Neural cell (in vitro differentiated cells): Measurements from ENCODE around the gene PGRMC1. TPM values are rescaled to one million over a fixed set of nuclear protein-coding genes. Genes with fewer than 3 reads are reported as not detected.
"Not testable (repeated sequence)": the region's sequence is repeated elsewhere in the genome, so short reads cannot be mapped to it uniquely, and the experiment has no call there.

Experiments used
- H2AFZ ChIP-seq: fragments of 200-600, 300-800 bp; sonication (generic), shearing (Covaris generic); 2 replicates; pipeline ENCODE4 v1.6.0; 2014; ENCODE audit warnings: low read depth, mild to moderate bottlenecking, antibody characterized with exemption, low read length, moderate library complexity
- H3F3A ChIP-seq: fragments of 200-600 bp; shearing (Covaris generic); 2 replicates; pipeline ENCODE4 v1.6.1; 2016; ENCODE audit warnings: mild to moderate bottlenecking, moderate library complexity, mixed read lengths, antibody characterized with exemption, low read length; ENCODE audit not compliant: insufficient read depth, poor library complexity, severe bottlenecking
- H3K27ac ChIP-seq: fragments of 200-600, 300-800 bp; sonication (generic), shearing (Covaris generic); 2 replicates; pipeline ENCODE4 v1.5.1; 2014; ENCODE audit warnings: mild to moderate bottlenecking, low read length, moderate library complexity
- H3K27me3 ChIP-seq: fragments of 300-800, 200-600 bp; sonication (generic), shearing (Covaris generic); 2 replicates; pipeline ENCODE4 v1.6.0; 2014; ENCODE audit warnings: mild to moderate bottlenecking, low read depth, low read length, moderate library complexity; ENCODE audit not compliant: insufficient read depth
- H3K36me3 ChIP-seq: fragments of 300-800, 200-600 bp; sonication (generic), shearing (Covaris generic); 2 replicates; pipeline ENCODE4 v1.5.1; 2014; ENCODE audit warnings: mild to moderate bottlenecking, antibody characterized with exemption, low read length, moderate library complexity; ENCODE audit not compliant: insufficient read depth
- H3K4me2 ChIP-seq: fragments of 300-800, 200-600 bp; sonication (generic), shearing (Covaris generic); 2 replicates; pipeline ENCODE4 v1.6.0; 2014; ENCODE audit warnings: mild to moderate bottlenecking, low read length
- H3K4me3 ChIP-seq: fragments of 300-800, 200-600 bp; sonication (generic), shearing (Covaris generic); 2 replicates; pipeline ENCODE4 v1.5.1; 2014; ENCODE audit warnings: mild to moderate bottlenecking, low read length, moderate library complexity
- H3K79me2 ChIP-seq: fragments of 200-600 bp; shearing (Covaris generic); replicated peaks from 2 replicates; pipeline ENCODE4 v1.6.0; 2014; ENCODE audit warnings: mild to moderate bottlenecking, low read length, moderate library complexity; ENCODE audit not compliant: insufficient read depth
- H3K9ac ChIP-seq: fragments of 300-800, 200-600 bp; sonication (generic), shearing (Covaris generic); 2 replicates; pipeline ENCODE4 v1.6.1; 2016; ENCODE audit warnings: mild to moderate bottlenecking, low read length, mixed read lengths
- H3K9me2 ChIP-seq: fragments of 200-600 bp; shearing (Covaris generic); 2 replicates; pipeline ENCODE4 v1.6.1; 2016; ENCODE audit warnings: mild to moderate bottlenecking, low read length, mixed read lengths; ENCODE audit not compliant: insufficient read depth
- H3K9me3 ChIP-seq: fragments of 200-600, 300-800 bp; sonication (generic), shearing (Covaris generic); 2 replicates; pipeline ENCODE4 v1.6.1; 2016; ENCODE audit warnings: mild to moderate bottlenecking, mixed run types, low read length, moderate library complexity, mixed read lengths
- H4K20me1 ChIP-seq: fragments of 200-600 bp; shearing (Covaris generic); 2 replicates; pipeline ENCODE4 v1.6.1; 2016; ENCODE audit warnings: mild to moderate bottlenecking, mixed run types; ENCODE audit not compliant: insufficient read depth
- EP300 ChIP-seq: fragments of 450-650 bp; conservative IDR thresholded peaks from 2 replicates; pipeline ENCODE4 v1.6.1; 2014; ENCODE audit warnings: antibody characterized with exemption, mild to moderate bottlenecking, moderate library complexity; ENCODE audit not compliant: poor library complexity, severe bottlenecking
- EZH2 ChIP-seq: fragments of 200-600, 300-800 bp; shearing (Covaris generic), sonication (generic); IDR thresholded peaks from 2 replicates; pipeline ENCODE4 v1.6.1; 2014; ENCODE audit warnings: antibody characterized with exemption, low read length, borderline replicate concordance, mild to moderate bottlenecking; ENCODE audit not compliant: insufficient read depth, poor library complexity, severe bottlenecking
- RAD21 ChIP-seq: fragments of 450-650 bp; conservative IDR thresholded peaks from 2 replicates; pipeline ENCODE4 v1.6.1; 2014; ENCODE audit warnings: antibody characterized with exemption, mild to moderate bottlenecking, moderate library complexity
- SMC3 ChIP-seq: fragments of 450-650 bp; conservative IDR thresholded peaks from 2 replicates; pipeline ENCODE4 v1.6.1; 2014; ENCODE audit warnings: antibody characterized with exemption, mild to moderate bottlenecking, moderate library complexity; ENCODE audit not compliant: poor library complexity
- polyA plus RNA-seq: library from polyadenylated mRNA; depleted of rRNA; stranded (reverse); fragments of >200 nt; gene quantifications from 2 replicates; pipeline ENCODE4 v1.2.3, GENCODE V29; 2014
- TF ChIP-seq, protein P1 (sequence below): IDR thresholded peaks from 2 replicates; pipeline ENCODE4 v1.6.1; 2012; ENCODE audit warnings: borderline replicate concordance
- TF ChIP-seq, protein P2 (sequence below): fragments of 450-650 bp; IDR thresholded peaks from 2 replicates; pipeline ENCODE4 v1.5.1; 2014; ENCODE audit warnings: antibody characterized with exemption, mild to moderate bottlenecking, moderate library complexity; ENCODE audit not compliant: poor library complexity, severe bottlenecking

PGRMC1 gene
- polyA plus RNA-seq, 1 donor from 2014 or later, result 672 TPM

DNA sequence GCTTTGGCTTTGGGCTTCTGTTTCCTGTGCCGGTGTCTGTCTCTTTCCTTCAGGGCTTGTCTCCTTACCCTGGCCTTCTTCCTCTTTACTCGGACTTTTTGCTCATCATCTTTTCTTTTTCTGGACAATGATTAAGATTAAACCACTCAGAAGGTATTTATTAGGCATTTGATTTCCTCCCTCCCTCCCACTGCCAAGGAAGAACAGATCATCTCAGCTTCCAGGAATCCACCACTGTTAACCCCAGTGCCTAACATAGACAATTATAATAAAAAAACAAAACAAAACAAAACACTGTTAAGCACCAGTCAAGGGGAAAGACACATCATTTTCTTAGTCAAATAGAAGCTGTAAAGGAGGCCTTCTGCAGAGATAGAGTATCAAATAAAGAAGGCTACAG lies 16.6 kb downstream of the PGRMC1 start:
- Histone ChIP-seq H3K9me2 (no peaks in the 10 kb centered on the region), H3K9ac (no peak overlapping the region), H3K4me2 (no peak overlapping the region), H3K27ac (no peak overlapping the region), H2AFZ (no peak overlapping the region), H3K36me3 (no peaks in the 10 kb centered on the region), H3K27me3 (no peaks in the 10 kb centered on the region), H3K79me2 (no peaks in the 10 kb centered on the region), H3F3A (no peaks in the 10 kb centered on the region), H3K9me3 (no peaks in the 10 kb centered on the region), H4K20me1 (no peaks in the 10 kb centered on the region), H3K4me3 (no peak overlapping the region)
- TF ChIP-seq EZH2, result no peak
- TF ChIP-seq EP300, result no peak
- TF ChIP-seq RAD21, result no peak
- TF ChIP-seq, protein P1, sequence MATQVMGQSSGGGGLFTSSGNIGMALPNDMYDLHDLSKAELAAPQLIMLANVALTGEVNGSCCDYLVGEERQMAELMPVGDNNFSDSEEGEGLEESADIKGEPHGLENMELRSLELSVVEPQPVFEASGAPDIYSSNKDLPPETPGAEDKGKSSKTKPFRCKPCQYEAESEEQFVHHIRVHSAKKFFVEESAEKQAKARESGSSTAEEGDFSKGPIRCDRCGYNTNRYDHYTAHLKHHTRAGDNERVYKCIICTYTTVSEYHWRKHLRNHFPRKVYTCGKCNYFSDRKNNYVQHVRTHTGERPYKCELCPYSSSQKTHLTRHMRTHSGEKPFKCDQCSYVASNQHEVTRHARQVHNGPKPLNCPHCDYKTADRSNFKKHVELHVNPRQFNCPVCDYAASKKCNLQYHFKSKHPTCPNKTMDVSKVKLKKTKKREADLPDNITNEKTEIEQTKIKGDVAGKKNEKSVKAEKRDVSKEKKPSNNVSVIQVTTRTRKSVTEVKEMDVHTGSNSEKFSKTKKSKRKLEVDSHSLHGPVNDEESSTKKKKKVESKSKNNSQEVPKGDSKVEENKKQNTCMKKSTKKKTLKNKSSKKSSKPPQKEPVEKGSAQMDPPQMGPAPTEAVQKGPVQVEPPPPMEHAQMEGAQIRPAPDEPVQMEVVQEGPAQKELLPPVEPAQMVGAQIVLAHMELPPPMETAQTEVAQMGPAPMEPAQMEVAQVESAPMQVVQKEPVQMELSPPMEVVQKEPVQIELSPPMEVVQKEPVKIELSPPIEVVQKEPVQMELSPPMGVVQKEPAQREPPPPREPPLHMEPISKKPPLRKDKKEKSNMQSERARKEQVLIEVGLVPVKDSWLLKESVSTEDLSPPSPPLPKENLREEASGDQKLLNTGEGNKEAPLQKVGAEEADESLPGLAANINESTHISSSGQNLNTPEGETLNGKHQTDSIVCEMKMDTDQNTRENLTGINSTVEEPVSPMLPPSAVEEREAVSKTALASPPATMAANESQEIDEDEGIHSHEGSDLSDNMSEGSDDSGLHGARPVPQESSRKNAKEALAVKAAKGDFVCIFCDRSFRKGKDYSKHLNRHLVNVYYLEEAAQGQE, result no peak

DNA sequence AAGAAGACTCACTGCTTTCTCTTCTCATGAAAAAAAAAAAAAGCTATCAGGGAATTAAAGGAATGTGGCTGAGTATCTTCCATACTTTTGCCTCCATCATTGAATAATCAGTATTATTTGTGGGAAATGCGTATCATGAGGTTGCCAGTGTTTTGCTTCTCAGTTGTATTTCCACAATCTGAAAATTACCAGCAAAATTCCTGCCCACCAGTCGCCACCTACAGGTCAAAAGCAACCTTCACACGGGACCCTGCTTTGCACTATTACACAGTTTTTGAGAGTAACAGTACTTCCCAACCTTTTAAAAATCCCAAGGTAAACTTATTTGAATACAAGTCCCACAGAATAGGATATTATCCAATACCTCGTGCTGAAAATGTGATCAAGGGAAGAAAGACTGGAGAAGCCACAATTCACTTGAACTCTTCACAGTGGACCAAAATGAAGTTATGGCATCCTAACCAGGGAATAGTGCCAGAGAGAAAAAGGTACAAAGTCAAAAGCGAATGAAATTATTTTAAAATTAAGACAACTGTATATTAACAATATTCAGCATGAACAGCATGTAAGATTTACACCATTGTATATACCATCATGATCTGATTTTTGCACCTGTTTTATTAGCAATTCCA lies 30.4 kb downstream of the PGRMC1 start:
- H4K20me1 ChIP-seq, result no peaks in the 10 kb centered on the region
- H3K9ac ChIP-seq, result no peak overlapping the region
- H3K27ac ChIP-seq, result no peak overlapping the region
- H3F3A ChIP-seq, result no peaks in the 10 kb centered on the region
- no peaks in the 10 kb centered on the region for H3K9me2 ChIP-seq
- H2AFZ ChIP-seq, result no peak overlapping the region
- H3K4me3 ChIP-seq, result no peak overlapping the region
- H3K4me2 ChIP-seq, result no peak overlapping the region
- TF ChIP-seq, protein P2, sequence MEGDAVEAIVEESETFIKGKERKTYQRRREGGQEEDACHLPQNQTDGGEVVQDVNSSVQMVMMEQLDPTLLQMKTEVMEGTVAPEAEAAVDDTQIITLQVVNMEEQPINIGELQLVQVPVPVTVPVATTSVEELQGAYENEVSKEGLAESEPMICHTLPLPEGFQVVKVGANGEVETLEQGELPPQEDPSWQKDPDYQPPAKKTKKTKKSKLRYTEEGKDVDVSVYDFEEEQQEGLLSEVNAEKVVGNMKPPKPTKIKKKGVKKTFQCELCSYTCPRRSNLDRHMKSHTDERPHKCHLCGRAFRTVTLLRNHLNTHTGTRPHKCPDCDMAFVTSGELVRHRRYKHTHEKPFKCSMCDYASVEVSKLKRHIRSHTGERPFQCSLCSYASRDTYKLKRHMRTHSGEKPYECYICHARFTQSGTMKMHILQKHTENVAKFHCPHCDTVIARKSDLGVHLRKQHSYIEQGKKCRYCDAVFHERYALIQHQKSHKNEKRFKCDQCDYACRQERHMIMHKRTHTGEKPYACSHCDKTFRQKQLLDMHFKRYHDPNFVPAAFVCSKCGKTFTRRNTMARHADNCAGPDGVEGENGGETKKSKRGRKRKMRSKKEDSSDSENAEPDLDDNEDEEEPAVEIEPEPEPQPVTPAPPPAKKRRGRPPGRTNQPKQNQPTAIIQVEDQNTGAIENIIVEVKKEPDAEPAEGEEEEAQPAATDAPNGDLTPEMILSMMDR, result peak; percentile 67
- TF ChIP-seq, protein P1, result no peak
- TF ChIP-seq RAD21 (peak; percentile 47), SMC3 (peak; percentile 57)
- no peaks in the 10 kb centered on the region for H3K79me2 ChIP-seq
- H3K27me3 ChIP-seq, result no peaks in the 10 kb centered on the region
- H3K36me3 ChIP-seq, result no peaks in the 10 kb centered on the region
- H3K9me3 ChIP-seq, result no peaks in the 10 kb centered on the region

DNA sequence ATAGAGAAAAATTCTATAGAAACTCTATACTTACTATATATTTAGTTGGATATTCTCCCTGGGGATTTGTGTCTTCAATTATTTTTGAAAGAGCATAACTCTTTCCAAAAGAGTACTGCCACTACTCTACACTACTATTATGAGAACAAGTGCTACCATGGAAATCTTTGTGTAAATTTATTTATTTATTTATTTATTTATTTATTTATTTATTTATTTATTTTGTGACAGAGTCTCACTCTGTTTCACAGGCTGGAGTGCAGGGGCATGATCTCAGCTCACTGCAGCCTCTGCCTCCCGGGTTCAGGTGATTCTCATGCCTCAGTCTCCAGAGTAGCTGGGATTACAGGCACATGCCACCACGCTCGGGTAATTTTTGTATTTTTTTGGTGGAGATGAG lies 31.0 kb downstream of the PGRMC1 start:
- H3K9ac ChIP-seq, H2AFZ ChIP-seq, H3K4me3 ChIP-seq, H3K9me2 ChIP-seq, H3K27me3 ChIP-seq, H3K36me3 ChIP-seq, H3K4me2 ChIP-seq, H3K27ac ChIP-seq, H3K9me3 ChIP-seq, H3F3A ChIP-seq, H3K79me2 ChIP-seq, H4K20me1 ChIP-seq: not testable (repeated sequence)
